Measurements from ENCODE around the gene TP53I11. TPM values are rescaled to one million over a fixed set of nuclear protein-coding genes. Genes with fewer than 3 reads are reported as not detected.
A peak's percentile ranks its signal among the peaks of the same experiment; 100 is the strongest.

The TP53I11 gene, protein sequence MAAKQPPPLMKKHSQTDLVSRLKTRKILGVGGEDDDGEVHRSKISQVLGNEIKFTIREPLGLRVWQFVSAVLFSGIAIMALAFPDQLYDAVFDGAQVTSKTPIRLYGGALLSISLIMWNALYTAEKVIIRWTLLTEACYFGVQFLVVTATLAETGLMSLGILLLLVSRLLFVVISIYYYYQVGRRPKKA
- 63.5 TPM for polyA plus RNA-seq (ENCODE audit: insufficient read length)
- long read RNA-seq, donor 1, transcript TP53I11-208 (7 exons, 2,647 nt) = major isoform, 21 of 196 reads
- long read RNA-seq, donor 1, partial matches to known transcripts = 141 of 196 reads
- long read RNA-seq, donor 1, other reads (novel, unspliced or antisense) = 29 of 196 reads
- long read RNA-seq, donor 2, transcript TP53I11-208 (7 exons, 2,647 nt) = major isoform, 16 of 17 reads
- long read RNA-seq, donor 2, partial matches to known transcripts = 0 of 17 reads
- long read RNA-seq, donor 2, other reads (novel, unspliced or antisense) = 0 of 17 reads
- long read RNA-seq, donor 3, transcript TP53I11-208 (7 exons, 2,647 nt) = major isoform, 11 of 13 reads
- long read RNA-seq, donor 3, partial matches to known transcripts = 0 of 13 reads
- long read RNA-seq, donor 3, other reads (novel, unspliced or antisense) = 0 of 13 reads
- long read RNA-seq, donor 4 = 0 reads
- long read RNA-seq, donor 5, transcript TP53I11-208 (7 exons, 2,647 nt) = major isoform, 10 of 11 reads
- long read RNA-seq, donor 5, partial matches to known transcripts = 0 of 11 reads
- long read RNA-seq, donor 5, other reads (novel, unspliced or antisense) = 0 of 11 reads
- long read RNA-seq, donor 6, transcript TP53I11-208 (7 exons, 2,647 nt) = major isoform, 10 of 16 reads
- long read RNA-seq, donor 6, partial matches to known transcripts = 6 of 16 reads
- long read RNA-seq, donor 6, other reads (novel, unspliced or antisense) = 0 of 16 reads
- long read RNA-seq, donor 7, transcript TP53I11-208 (7 exons, 2,647 nt) = major isoform, 21 of 39 reads
- long read RNA-seq, donor 7, partial matches to known transcripts = 14 of 39 reads
- long read RNA-seq, donor 7, other reads (novel, unspliced or antisense) = 0 of 39 reads
- long read RNA-seq, donor 8, transcript TP53I11-208 (7 exons, 2,647 nt) = major isoform, 5 of 7 reads
- long read RNA-seq, donor 8, partial matches to known transcripts = 0 of 7 reads
- long read RNA-seq, donor 8, other reads (novel, unspliced or antisense) = 0 of 7 reads

DNA sequence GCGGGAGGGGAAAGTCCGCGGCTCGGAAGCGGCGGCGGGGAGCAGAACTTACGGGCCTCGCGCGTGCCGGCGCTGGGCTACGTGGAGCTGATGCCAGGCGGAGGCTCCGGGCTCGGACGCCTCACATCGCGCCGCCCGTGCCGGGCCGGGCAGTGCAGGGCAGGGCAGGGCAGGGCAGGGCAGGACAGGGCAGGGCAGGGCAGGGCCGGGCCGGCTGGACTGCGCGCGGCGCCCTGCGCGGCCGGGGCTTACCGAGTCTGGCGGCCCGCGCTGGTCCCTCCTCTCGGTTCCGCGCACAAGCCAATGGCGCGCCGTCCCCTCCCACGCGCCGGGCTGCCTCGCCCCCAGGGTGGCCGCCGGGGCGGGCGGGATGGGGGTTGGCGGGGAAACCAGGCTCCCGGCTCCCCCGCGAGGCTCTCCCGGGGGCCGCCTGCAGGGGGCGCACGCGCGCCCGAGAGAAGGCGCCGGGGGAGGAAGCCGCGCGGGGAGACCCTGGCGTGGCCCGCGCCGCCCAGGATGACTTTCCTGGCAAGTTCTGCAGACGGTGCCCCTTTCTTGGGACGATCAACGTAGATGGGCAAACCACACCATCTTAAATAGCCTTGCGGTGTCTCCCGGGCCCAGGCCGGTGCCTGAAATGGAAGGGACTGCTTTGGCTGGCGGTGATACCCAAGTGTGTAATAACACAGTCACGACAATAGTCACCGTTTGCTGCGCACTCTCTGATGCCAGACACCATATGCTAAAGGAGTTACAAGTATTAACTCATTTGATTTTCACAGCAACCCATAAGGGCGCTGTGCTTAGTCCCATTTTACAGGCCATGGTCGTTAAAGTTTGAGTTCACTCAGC, at the start of gene TP53I11:
TSS of gene TP53I11 (minus strand) at position 259 of the 852 bp plus-strand sequence. CDS start 12,548 bp downstream, outside the sequence.
- peak; percentile 71 for DNase-seq

DNA sequence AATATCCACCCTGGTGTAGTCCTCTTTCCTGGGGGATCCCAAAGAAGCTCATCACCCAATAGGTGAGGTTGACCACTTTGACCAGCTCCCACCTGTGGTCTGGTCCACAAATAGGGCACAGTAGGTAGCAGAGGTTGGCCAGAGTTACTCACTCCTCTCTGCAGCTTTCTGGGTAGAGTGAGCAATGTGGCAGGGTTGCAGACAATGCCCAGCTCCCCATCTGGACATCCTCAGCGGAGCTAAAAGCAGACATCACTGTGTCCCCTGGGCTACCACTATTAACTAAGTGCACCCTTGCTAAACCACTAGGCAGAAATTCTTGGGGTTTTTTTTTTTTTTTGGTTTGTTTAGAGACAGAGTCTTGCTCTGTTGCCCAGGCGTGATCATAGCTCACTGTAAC, 48.4 kb upstream of the TP53I11 start:
- no peak for DNase-seq

DNA sequence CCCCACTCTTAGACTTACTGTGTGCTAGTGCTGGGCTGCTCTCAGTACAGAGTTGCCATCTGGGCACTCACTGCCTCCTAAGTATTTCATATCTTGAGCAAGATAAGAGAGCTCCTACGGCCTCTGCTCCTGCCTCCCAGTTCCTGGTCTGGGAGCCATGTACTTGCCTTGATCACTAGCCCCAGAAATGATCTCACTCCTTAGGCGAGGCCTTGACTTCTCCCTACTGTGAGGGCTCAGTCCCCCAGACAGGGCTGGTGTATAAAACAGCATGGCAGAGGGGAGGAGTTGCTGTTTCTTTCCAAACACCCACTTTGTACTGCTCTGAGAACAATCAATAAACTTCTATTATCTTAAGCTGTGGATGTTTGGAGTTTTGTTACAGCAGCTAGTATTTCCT, 47.4 kb upstream of the TP53I11 start:
- no peak for DNase-seq

DNA sequence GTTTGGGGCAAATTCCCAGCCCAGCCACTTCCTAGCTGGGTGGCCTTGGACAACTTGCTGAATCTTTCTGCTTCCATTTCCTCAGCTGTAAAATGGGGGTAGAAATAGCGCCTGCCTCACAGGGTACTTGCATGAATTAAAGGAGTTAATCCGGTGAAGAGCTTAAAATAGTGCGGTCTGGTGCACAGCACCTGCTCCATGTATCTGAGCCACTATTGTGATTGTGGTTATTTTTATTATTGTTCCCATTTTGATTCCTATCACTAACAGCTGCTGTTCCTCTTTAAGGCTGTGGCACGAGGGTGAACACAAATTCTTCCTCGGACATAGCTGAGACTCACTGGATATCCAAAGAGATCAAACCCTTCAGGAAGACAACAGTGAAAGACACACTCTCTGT, 46.9 kb upstream of the TP53I11 start:
- DNase-seq = no peak

DNA sequence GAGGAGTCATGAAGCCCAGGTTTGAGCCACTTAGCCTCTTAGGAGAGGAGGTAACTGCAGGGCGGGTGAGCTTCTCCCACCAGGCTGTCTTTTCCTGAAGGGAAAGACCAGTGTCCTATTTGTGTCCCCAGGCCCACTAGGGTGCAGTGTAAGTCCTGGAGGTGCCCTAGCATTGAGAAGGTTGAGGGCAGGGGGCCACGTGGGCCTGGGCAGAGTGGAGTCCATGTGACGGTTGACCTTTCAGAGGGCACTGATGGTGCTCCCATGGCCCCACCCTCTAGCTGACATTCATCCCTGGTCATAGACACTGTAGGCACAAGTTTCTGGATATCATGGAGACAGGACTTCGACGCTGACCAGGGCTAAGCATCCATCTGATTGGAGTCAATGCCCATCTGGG, 44.1 kb upstream of the TP53I11 start:
- DNase-seq = no peak

DNA sequence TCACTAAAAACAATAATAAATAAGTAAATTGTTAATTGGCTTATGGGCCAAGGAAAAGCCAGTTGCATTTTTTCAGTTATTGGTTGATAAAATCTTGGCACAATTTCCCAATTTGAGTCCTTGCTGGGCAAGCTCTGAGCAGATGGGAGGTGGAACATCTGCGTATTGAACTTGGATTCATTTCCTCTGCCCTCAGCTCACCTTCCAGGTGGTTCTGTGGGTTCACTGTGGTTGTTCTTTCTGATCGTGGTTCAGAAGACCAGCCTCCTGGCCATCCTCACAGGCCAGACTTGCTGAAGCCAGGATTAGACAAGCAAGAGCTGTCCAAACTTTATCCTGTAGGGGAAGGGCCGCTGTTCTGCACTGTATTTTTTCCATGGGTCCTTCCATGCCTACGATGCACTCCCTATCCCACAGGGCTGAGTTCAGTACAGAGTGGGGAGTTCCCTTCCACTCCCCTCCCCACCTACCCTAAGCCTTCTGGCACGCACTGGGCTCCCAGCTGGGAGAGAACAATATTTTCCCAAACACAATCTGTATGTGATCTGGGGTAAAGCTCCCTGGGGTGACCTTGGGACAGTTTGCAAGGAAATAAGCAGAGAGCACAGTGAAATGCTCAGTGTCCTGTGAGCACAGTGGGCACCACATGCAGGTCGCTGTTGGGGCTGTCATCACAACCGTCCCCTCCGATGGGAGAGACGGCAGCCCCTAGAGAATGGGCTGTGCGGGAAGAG, 43.5 kb upstream of the TP53I11 start:
- DNase-seq = no peak

DNA sequence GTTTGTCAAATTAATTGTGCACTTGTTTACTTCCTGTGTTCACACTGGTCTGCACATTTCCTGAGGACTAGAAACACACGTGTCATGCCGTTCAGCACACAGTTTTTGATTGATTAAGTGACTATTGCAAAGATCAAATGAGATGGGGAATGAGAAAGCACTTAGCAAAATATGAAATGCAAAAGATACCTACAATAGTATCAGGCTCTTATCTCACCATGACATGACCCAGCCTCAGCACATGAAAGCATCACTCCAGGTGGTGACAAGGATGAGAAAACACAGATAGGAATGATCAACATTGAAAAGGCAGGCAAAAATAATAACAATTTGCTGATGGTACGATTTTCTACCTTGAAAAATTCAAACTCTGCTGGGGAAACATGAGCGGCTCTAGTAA, 42.1 kb upstream of the TP53I11 start:
- no peak for DNase-seq

DNA sequence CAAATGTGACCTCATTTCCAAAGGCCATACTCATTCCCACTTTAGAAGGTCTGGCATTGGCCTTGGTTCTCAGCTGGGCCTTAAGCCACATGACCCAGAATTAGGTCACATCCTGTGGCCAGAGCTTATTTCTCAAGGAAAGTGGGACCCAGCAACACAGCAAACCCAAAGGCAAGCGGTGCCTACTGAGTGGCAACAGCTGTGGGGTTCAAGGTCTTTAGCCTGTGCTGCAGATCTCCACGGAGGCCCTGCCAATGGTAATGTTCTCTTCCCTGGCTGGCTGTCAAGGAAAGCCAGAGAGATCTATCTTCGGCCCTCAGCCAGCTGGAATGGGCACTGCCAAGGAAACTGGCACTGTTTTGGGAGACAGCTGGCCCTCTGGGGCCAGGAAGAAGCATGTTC, 41.5 kb upstream of the TP53I11 start:
- DNase-seq = no peak

DNA sequence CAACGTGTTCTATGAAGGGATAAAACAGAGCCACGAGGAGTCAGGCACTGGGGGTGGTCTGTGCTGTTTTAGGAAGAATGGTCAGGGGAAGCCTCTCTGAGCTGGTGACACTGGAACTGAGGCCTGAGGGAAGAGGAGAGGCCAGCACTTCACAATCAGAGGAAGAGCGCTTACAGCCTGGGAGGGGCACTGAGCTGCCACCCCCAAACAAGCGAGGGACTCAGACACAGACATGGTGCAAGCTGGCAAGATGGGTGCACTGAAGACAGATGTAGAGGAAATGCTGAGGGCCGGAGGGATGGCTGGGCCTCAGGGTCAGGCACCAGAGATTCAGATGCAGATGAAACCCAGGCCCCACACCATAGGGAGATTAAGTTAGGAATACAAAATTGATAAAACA, 40.0 kb upstream of the TP53I11 start:
- DNase-seq = no peak

DNA sequence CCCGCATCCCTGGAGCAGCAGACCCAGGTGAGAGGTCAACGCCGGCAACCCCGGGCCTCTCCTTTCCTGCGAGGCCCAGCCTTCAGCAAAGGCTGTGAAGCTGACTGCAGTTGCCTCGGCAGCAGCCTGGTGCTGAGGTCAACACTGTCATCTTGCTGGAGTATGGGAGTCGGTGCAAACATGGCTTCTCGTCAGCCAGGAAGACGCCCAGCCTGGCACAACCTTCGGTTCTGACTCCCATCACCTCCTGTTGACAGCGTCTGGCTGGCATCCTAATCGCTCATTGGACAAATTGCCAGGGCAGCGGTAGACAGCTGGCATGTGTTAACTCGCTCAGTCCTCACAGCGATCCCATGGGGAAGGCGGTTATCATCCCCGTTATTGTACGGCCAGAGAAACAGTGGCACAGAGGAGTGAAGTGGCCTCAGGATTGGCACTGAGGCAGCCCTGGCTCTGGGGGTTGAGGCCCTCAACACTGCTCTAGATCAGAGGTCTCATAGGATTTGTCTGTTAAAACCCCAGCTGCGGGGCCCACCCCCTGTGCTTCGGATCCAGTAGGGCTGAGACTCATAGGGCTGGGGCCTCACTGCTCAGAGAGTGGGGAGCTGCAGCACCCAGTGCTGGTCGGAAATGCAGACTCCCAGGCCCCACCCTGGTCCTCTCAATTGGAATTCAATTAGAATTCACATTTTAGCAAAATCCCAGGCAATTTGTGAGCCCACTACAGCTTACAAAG, 39.3 kb upstream of the TP53I11 start:
- DNase-seq = no peak

DNA sequence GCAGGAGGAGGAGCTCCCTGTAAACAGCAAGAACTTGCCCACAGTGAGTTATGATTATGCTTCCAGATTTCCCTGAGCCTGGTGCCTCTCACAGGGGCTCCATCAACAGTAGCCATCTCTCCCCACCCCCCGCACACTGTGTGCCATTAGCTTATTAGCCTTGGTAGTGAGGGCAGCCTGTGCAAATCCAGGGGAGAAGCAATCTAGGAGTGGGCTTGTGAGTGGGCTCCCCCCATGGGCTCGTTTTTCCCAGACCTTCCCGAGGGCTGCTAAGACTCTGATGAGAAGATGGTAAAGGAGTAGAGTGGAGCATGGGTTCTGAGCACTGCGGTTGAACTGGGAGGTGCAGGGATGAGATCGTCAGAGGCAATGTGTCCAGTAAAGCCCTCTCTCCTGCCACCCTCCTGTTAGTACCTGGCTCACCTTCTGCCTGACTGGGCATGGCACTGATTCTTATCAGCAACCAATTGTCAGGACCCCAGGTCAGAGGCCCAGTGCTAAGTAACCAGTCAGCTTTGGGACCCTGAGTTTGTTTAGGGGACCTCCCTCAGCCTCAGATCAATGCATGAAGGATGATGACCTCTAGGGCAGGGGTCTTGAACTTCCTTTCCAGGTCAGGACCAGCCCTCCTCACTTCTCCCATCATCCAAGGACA, 38.4 kb upstream of the TP53I11 start:
- DNase-seq = no peak

DNA sequence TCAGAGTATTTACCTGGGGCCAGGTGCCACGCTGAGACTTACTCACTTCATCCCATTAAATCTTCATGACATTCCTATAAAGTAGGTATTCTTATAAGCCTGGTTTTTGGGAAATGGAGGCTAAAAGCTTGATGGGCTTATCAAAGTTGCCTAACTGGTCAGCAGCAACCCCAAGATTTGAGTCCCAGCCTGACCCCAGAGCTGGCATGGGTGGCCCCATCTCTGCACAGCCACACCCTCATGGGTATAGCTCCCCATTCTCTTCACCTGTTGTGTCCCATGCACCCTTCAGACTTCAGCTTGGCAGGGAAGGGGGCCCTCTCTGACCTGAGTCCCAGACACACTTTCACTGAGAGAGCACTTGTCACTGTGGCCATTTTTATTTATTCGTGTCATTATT, 37.4 kb upstream of the TP53I11 start:
- DNase-seq = no peak

DNA sequence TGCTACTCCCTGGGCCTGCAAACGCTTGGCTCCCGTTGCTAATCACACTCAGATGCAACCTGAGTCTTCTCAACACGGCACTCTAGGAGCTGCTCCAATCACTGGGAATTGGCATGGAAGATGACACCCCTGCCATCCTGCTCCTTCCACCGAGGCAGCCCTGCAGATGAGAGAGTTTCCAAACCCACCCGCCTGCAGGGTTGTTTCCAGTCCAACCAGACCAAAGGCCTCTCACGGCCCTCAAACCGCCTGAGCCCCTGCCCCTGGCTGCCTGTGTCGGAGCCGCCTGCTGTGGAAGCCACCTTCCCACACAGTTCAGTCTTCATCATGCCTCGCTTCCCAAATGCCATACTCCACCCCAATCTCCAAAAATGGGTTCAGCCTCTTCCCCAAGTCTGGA, 36.8 kb upstream of the TP53I11 start:
- DNase-seq = no peak

DNA sequence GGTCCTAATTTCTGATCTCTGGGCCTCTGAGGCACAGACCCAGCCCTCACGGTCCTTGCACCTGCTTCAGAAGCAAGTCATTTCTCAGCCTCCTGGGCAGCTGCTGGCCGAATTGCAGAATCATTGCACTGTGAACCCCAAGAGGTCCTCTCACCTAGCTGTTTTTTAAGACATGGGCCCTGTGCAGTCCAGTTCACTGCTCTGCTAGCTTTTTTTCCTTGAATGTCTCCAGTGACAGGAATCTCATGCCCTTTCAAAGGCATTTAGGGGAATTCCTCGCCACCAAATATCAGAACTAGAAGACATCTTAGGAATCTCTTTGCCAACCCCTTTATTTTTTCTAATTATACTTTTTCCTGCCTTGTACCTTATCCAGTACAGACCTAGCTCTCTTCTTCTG, 35.6 kb upstream of the TP53I11 start:
- no peak for DNase-seq

DNA sequence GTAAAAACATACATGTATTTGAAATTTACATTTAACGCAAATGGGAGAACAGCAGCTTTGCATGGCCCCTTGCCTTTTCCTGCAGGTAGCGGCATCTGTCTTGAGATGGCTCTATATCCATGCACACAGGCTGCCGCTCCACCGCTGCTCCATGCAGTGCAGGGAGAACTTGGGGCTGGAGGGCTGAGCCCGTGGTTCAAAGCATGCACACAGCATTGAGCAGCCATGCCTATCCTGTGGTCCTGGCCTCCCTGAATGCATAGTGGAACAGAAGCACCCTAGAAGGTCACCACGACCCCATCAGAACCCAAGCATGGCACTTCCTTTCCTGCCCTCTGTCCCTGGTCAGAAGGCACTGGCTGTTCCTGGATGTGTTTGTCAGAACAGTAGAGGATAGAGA, 35.0 kb upstream of the TP53I11 start:
- no peak for DNase-seq

DNA sequence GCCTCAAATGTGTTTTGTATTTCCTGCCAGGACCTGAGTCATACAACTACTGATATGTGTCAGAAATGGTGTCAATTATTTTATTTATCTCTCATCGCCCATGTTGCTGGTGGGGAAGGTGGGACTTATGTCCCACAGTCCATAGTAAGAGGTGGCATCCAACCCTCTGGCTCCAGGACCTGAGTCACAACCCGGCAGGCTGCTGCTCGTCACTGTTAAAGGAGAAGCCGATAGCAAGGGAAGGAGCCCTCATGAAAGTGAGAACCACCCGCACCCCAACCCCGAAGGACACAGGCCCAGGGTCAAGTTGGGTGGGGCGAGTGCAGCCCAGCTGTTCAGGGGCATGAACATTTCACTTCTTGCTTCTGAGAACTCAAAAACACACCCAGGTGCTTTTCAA, 33.1 kb upstream of the TP53I11 start:
- DNase-seq = no peak

DNA sequence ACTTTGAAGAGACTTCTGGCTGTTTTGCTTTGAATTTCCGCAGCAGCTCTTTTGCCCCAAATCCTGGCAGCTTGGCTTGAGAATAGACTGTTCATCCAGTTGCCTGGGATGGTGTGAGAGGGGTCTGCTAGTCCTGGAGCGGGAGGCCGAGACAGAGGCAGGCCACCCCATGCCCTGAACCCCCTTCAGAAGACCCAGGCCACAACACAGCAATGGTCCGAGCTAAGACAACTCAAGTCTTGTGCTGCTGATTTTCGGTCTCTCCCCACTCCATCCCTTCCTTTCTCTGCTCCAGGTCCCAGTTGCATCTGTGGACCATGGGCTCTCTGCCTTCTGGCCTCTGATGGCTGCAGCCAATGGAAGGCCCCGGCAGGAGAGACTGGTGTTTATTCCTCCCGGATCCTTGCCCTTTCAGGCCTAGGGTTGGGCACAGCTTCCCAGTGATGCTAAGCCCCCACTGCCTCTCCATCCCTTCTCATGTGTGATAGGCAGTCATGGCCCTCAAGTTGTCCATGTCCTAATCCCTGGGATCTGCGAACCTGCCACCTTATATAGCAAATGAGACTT, 31.9 kb upstream of the TP53I11 start:
- DNase-seq = no peak

DNA sequence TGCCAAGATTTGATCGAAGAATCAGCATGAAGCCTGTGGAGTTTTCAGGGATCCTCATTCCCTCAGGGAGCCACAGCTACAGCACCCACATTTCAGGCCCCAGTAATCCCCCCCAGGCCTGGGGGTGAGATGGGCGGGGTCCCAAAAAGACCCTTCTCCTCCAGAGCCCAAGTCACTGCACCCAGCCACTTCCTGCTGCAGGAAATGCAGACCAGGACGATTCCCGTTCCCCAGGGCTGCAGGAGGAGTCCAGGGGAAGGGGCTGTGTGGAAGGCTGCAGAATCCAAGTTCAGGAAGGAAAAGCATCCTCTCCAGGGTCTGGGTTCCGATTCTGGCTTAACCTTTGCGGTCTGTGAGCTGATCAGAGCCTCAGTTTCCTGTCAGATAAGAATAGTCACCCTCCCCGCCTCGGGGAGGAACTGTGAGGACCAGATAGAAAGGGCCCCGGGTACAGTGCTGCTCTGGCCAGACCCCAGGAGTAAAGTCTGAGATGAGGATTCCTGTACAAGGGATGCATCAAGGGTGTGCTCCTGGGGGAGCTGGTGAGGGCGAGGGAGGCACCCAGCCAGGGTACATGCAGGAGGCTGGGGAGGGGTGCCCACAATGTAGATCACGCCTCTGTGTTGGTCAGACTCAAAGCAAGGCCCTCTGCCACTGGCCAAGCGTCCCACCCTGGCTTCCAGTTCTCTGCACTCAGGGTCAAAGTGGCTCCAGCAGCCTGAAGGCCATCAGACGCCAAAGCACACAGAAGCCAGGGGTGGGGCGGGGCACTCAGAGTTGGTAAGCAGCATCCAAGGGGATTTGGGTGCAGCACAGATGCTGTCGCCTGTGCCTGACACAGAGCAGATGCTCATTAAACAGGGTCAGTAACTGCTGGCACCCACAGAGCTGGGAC, 30.1 kb upstream of the TP53I11 start:
- no peak for DNase-seq

All from left kidney (tissue), 8 donors.